Astrocyte of the hippocampus (primary cell): ENCODE data around the gene GCLC.
"Not testable (repeated sequence)": the region's sequence is repeated elsewhere in the genome, so short reads cannot be mapped to it uniquely, and the experiment has no call there.

ENCODE experiments used
- DNase-seq: peaks from one replicate; pipeline ENCODE4 v3.0.0; 2011; ENCODE audit warnings: low read depth, low spot score

Gene GCLC

DNA sequence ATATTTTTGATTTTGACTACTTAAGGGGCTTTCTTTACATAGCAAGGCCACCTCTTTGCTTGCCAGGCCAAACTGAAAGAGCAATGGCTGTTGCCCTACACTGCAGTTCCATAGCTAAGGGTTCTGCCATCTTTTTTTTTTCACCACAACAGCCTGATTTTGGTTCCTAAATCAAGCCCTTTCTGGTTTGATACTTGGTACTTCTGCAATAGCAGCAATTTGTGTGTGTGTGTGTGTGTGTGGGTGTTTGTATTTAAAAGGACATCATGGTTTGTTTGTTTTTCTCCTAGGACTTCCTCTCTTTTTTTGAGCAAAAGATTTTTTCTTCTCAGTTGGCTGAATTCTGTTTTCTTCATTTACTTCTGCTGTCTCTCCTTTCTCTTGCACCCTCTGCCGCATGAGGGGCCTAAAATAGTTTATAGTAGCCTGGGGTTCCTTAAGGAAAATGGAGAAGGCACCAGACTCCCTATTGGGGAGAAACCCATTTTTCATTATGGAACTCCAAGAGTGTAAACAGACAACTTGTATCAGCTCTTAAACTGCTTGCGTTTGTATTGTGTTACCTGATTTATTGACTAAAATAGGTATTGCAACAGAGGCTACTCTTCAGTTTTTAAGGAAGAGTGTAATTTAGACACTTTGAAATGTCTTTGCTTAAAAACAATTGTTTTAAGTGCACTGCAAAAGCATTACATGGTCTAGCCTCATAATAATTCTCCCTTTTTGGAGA is 12.2 kb upstream of the GCLC start:
- DNase-seq, result no peak

DNA sequence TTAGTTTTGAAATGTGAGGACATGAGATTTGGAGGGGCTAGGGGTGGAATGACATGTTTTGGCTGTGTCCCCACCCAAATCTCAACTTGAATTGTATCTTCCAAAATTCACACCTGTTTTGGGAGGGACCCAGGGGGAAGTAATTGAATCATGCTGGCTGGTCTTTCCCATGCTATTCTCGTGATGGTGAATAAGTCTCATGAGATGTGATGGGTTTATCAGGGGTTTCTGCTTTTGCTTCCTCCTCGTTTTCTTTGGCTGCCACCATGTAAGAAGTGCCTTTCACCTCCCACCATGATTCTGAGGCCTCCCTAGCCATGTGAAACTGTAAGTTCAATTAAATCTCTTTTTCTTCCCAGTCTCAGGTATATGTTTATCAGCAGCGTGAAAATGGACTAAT is 8.7 kb upstream of the GCLC start:
- not testable (repeated sequence) for DNase-seq

DNA sequence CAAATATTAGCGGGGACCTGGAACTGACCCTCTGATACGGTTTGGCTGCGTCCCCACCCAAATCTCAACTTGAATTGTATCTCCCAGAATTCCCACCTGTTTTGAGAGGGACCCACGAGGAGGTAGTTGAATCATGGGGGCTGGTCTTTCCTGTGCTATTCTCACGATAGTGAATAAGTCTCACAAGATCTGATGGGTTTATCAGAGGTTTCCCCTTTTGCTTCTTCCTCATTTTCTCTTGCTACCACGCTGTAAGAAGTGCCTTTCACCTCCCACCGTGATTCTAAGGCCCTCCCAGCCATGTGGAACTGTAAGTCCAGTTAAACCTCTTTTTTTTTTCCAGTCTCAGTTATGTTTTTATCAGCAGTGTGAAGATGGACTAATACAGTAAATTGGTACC is 6.8 kb upstream of the GCLC start:
- not testable (repeated sequence) for DNase-seq

DNA sequence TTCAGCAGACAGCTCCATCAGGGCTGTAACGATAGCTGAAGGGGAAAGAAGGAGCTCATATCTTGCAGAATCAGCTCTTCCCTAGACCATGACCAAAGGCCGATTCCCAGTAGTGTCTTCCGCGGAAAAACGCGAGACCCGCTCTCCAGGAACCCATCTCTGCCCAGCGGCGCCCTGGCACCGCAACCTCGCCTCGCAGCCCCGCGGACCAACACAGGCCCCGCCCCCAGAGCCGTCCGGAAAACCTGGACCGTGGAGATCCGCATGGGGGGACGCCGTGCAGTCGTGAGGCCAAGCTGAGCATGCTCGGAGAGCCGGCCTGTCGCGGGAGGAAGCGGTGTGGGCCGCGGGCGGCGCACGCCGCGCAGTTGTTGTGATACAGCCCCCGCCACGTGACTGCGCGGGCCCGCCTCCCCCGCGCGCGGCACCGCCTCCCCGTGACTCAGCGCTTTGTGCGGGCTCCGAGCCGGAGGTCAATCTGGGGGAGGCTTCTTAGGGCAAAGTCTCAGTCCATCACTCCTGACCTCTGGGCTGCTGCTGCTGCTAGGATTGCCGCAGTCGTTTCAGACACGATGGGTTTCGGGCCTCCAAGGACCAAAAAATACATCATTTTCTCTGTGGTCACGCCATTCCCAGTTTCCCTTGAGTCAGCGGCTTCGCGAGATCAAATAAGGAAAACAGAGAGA is 3.1 kb upstream of the GCLC start:
- DNase-seq, result peak; percentile 99

DNA sequence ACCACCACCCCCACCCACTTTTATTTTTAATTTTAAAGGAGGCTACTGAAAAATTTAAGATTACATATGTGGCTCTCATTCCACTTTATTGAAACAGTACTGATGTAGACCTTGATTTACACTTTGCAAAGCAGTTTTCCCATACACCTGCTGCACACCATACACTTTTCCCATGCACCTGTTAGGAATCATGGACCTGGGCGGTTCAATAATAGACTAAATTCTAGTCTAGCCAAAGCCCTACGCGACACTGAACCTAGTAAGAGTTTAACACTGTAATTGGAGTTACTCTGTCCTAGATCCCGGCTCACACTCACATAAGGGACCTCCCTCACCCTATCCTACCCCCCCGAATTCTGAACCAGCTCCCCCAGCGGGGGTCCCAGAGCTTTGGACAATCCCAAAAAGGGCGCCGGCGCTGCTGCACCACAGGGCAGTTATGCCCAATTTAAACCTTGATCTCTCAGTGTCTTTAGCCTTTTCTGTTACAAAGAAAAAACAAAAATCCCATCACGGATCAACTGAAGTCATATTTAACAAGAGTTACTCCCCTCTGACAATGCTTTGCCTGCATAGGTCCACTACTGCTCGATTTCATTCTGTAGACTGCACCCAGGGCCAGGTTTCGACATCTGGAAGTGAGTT is 2.4 kb upstream of the GCLC start:
- DNase-seq, result no peak

DNA sequence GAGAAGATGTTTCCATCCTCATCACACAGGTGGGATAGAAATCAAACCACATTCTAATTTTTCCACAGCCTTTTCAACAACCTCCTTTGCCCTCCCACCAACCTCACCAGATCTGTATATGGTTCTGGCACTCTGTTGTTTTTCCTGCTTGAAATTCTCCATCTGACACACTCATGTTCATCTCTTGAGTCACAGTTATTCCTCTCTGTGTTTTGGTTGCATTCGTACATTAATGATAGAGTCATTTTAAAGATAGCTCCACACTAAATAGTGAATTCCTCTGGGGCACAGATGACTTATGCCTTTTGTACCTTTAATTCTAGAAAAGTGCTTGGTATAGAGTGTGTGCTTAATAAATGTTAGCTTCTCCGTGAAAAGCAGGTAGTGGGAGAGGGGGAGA is 1.4 kb upstream of the GCLC start:
- no peak for DNase-seq

DNA sequence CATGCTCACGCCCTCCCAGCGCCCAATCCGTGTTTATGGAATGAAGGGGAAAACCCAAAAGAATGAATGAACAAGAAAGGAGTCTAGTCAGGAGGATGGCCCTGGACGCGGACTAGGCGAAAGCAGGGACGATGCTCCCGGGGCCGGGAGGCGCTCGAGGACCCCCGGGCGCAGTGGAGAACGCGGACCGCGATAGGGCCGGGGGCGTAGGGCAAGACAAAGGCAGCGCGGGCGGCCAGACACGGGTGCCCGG is 758 bp downstream of the GCLC start:
- peak; percentile 48 for DNase-seq

DNA sequence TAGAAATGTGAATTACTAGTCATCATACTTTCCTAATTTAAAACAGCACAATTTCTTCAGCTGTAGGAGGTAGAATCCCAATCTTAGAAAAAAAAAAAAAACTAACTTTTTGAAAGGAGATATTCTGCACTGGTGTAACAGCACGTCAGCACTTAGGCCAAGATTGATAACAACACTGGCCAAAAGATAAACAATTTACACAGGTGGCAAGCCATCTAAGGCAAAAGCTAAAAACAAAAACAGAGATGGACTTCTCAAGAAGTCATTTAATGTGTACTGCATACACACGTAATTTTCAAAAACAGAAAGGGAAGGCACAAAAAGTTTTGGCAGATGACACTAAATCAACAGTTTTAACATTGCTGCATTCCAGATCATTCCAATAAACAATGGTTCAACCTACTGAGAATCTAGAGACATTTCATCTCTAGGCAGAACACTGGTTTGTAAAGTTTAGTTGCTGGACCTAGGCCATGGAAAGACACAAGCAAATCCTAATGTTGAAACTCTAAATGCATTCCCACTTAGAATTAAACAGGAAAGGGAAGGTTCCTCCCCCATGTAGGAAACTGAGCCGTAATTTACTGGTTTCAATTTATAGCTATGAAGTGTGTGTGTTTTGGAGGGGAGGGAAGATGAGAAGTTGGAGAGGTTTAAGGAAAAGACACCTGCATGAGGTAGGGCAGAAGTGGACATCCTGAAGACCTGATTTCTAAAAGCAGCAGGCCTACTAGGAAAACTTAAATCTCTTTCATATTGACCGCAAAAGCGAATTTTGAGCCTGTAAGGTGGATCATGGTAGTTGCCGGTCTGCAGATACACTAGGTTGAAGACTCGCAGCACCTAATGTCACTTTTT is 1.3 kb downstream of the GCLC start:
- DNase-seq, result peak; percentile 24

DNA sequence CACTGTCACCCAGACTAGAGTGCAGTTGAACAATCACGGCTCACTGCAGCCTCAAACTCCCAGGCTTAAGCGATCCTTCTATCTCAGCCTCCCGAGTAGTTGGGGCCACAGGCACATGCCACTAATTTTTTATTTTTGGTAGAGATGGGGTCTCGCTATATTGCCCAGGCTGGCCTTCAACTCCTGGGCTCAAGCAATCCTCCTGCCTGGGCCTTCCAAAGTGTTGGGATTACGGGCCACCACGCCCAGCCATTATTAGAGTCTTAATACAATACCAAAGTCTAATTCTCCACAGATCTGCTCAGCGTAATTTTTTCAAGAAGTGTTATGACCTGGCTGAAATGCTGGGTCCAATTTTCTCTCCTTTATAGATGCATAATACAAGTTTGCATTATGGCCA is 3.0 kb downstream of the GCLC start:
- DNase-seq, result no peak

DNA sequence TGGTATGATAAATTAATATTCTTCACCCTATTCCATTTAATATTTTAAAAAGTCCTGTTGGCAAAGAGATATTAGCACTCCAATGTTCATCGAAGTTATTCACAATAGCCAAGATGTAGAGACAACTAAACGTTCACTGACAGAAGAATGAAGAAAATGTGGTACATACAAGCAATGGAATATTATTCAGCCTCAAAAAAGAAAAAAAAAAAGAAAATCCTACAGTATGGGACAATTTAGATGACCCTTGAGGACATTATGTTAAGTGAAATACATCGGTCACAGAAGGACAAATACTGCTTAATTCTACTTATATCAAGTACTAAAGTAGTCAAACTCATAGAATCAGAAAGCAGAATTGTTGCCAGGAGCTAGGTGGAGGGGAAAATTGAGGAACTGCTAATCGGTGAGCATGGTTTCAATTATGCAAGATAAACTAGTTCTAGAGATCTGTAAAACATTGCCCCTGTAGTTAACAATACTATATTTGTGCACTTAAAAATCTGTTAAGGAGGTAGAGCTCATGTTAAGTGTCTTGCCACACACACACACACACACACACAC is 4.7 kb downstream of the GCLC start:
- DNase-seq, result no peak

DNA sequence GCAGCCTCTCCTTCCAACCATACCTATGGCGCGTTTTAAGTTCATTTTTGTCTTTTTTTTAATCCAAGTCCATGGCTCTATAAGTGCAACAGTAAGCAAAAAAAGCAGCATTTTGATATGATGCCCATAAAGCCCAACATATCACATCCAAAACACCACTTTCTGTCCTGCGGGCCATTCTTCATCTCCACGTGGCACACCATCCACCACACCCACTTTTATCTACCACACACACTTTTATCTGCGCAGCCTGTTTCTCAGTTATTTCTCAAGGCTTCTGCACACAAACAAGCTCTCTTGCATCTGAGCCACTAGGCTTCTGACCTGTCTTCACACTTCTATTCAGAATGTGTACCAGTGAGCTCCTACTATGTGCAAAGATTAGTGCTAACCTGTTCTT is 5.3 kb downstream of the GCLC start:
- DNase-seq, result no peak

DNA sequence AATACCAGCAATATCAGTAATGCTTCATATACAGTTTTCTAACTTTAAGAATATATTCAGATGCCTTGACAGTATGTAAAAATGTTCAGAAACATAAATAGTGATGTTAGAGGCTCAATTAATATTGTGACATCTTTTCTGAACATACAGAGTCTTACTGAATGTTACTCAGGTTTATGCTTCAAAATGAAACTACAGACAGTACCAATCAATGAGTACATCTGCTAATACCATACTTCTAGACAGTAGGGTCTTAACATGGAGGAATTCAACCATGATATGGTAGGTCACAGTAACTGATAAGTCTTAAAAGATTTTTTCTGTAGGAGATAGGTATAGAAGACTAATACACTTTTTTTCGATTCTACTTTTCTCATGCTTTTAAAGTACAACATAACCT is 8.3 kb downstream of the GCLC start:
- DNase-seq, result no peak

DNA sequence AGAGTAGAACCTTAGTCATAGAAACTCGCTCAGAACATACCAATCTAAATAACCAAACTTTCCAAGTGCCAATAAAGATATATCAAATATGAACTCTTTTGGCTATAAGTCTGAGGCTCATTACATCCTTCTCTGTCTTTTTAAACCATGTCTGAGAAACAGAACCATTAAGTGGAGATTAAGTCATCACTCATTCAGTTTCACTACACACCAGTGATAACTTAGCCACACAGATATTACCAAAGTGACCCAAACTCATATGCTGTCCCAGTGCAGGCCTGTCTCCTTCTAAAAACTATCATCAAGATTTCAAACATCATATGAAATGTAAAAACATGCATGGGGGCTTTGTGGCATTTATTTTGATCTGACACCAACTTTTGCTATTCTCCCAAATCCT is 12.0 kb downstream of the GCLC start:
- no peak for DNase-seq

DNA sequence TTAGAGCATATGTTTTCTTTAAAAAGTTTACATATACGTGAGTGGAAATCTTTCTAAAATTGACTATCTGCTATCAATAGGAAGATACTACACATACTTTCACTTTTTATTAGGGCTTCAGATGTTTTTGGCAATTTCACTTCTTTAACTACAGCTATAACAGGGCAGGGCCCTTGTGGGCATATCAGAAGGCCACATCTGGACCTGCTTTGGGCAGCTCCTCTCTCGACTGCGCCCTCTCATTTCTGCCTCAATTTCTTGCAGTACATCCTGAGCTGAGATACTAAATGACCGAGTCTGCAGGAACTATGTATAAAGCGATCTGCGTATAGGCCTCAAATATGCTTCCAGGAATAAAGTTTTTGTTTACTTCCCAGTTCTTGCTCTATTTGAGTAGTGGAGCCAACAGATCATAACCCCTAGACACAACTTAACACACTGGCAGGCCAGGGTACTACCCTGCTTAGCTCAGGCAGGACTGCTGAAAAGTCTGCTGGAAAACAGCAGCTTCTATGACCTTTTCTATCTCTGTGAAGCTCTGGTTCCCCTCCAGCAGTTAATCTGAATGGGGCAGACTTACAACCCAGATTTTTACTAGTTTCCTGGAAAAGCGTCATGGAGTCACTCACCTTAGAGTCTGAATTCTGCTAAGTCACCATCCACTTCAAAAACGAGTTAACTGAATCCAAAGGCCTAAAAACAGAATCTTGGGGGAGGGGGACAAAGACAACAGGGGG is 12.7 kb downstream of the GCLC start:
- DNase-seq, result no peak

DNA sequence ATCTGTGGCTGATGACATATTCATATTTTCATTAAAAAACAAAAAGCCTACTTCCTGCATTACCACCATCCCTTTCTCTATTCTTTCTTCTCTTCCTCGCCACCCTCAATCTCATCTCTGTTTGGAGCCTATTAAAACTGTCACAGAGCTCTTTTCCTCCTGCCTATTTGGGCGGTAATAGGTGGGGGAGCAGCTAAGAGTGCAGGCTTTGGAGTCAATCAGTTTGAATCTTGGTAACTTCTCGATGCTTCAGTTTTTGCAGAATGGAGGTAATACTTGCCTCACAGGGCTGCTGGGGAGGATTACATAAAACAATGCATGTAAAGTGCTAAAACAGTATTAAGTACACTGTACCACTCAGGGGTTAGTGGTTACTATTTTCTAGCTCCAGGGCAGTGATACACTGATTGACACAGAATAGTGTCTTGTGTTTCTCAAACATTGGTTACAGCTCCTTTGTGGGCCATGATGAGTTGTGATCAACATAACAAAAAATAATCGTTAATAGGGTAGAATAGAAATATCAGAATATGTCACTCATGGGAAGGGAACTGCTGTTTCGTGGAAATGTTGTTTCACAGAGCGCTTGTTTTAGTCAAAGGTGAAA is 14.0 kb downstream of the GCLC start:
- no peak for DNase-seq

DNA sequence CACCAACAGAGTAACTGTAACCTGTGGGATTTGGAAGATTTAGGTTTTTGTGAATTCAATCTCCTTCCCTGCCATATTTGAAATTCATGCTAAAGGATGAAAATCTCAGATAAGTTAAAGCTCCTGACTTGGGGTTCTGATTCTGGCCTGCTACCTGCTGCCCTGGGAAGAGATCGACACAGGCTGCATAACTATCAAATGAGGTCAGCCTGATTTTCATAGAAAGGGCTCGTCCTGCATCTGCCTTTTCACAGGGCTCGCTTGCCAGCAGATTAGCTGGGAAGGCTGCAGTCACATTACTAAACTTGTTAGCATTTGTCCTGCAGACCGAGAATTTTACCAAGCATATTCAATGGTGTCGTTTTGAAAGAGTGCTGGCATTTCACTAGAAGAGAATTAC is 14.6 kb downstream of the GCLC start:
- peak; percentile 76 for DNase-seq

DNA sequence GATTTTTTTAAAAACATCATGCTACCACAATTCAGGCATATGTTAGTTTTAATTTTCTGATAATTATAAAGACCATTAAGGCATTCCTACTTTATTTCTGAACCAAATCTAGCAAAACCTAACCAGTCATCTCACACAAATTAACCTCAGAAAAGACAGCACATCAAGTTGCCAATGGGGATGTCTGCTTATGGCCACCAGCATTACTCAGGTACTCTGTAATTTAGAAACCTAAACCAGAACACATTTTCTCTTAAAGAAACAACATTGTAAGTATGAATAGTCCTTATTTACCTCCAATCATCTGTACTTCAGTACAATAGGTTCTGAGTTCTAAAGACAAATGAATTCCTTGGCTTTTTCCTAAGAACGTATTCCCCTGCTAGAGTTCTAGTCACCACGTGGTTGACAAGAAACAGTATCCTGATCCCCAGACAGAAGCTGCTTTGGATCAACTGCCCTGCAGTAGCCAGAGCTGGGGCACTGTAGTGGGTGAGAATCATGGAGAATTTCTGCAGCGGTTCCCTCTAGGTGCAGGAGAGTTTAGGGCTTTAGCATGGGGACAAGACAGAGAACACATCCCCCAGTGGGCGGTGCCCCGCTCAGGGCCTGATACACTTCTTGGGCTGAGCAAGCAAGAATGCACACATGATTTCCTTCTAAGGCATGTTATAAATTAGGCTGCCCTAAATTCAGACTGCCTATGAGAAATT is 15.4 kb downstream of the GCLC start:
- DNase-seq, result no peak

DNA sequence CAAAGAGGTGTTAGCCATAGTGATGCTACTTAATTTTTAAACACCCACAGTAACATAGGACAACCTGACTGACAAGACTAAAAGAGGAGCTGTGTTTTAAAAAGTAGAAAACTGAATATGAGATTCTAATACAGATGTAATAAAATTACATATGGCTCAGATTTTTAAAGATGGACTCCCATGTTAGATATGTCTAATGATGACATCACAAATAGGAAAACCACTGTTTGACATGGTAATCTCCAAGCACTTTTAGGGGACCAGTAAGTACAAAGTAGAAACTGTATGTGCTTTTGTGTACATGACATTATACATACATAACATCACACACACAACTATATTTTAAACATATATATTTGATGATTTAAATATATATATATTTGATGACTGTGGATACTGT is 16.8 kb downstream of the GCLC start:
- no peak for DNase-seq

DNA sequence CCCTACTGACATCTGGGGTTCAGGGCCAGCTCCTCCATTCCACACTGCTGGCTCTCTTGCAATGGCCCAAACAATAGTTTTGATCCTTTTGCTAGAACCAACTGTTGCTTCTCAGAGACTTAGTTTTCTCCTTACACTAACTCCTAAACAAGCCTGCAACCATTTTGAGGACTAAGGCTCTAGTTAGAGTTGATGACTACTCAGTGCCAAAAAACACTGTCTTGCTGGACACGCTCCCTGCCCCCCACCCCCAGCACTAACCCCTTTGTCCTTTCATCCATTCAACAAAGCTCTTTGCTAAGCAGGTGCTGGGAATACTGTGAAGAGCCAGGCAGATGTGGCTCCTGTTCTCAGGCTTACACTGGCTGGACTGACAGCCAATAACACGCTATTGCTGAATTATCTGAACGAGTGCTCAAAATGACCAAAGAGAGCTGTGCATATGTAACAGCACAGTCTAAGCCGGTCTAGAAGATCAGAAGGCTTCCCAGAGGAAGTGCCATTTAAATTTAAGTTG is 17.6 kb downstream of the GCLC start:
- DNase-seq, result no peak

DNA sequence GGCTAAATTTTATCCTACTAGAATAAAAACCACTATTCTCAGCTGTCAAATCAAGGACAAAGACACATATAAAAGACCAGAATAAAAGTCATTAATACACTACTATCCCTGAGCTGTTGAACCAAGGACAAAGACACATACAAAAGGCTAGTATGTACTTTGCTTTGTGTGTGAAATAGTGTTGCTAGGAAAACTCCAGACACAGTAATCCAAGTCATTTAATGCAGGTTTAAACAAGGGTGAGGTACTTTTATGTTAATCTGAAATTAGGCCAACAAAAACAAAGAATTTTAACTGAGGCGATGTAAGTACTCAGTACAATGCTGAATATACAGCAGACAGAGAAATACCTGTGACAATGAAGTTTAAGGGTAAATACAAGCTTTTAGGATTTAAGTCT is 18.9 kb downstream of the GCLC start:
- DNase-seq, result peak; percentile 39
